DLD1 (cell line): ENCODE results near the gene POM121.
"Not testable (repeated sequence)": the region's sequence is repeated elsewhere in the genome, so short reads cannot be mapped to it uniquely, and the experiment has no call there.

Source experiments
- in situ Hi-C: cut with HindIII; loops from 2 replicates; pipeline ENCODE4 v1.10.0; 2017; ENCODE audit warnings: low sequenced_read_pairs

Gene POM121

DNA sequence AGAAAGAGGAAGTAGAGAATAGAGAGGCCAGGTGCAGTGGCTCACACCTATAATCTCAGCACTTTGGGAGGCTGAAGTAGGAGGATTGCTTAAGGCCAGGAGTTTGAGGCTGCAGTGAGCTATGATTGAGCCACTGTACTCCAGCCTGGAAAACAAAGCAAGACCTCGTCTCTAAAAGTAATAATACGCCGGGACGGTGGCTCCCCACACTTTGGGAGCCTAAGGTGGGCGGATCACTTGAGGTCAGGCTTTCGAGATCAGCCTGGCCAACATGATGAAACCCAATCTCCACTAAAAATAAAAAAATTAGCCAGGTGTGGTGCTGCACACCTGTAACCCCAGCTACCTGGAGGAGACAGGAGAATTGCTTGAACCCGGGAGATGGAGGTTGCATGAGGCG is 70.6 kb downstream of the POM121 start:
- in situ Hi-C loops = not testable (repeated sequence)

DNA sequence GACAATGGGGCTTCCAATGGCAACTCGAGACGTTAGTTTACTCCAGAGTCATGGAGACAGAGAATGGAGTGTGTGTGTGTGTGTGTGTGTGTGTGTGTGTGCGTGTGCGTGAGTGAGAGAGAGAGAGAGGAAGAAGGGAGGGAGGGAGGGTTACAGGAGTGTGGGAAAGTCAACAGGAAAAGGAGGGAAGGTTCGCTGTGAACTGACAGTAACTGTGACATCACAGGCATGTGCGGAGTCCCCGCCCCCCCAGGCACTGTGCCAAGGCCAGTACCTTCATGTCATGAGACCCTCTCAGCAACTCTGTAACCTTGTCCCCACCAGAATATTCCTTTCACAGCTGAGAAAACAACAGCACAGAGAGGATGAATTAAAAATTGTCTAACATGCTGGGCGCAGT is 72.6 kb downstream of the POM121 start:
- in situ Hi-C loops = not testable (repeated sequence)

DNA sequence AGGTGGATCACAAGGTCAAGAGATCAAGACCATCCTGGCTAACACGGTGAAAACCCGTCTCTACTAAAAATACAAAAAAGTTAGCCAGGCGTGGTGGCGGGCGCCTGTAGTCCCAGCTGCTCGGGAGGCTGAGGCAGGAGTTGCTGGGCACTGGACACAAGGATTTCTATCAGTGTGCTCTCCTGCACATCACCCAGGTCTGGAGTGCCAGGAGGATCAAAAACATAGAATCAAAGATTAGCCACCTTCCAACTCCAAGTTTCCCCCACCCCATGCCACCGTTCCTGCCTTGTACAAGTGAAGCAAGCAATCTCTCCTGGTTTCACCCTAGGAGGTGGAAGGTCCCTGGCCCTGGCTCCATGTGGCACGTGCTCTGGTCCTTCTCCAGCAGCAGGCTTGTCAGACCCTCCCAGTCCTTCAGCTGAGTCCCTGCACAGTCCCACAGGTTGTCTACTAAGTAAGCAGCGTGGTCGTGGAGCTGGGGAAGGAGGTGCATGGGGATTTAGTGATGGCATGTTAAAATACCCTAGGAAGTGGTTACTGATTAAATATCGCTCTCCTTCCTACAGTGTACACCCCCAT is 73.1 kb downstream of the POM121 start:
- in situ Hi-C loops = not testable (repeated sequence)
